OCI-LY1 (cell line): Measurements from ENCODE around the gene NUBPL.

Experiments
- H2AFZ ChIP-seq: fragments of 200-600 bp; sonication (generic), shearing (Covaris generic); 2 replicates; pipeline ENCODE4 v1.6.0; 2014; ENCODE audit warnings: antibody characterized with exemption, mild to moderate bottlenecking, low read length
- H3F3A ChIP-seq: fragments of 200-600 bp; sonication (generic), shearing (Covaris generic); 2 replicates; pipeline ENCODE4 v1.6.0; 2014; ENCODE audit warnings: mild to moderate bottlenecking, antibody characterized with exemption, low read length, moderate library complexity; ENCODE audit not compliant: insufficient read depth
- H3K27ac ChIP-seq: fragments of 200-600 bp; sonication (generic); 2 replicates; pipeline ENCODE4 v1.5.1; 2014; ENCODE audit warnings: low read length, mixed run types, mild to moderate bottlenecking, low read depth; ENCODE audit not compliant: poor library complexity, severe bottlenecking
- H3K27me3 ChIP-seq: fragments of 200-600 bp; sonication (generic); 2 replicates; pipeline ENCODE4 v1.6.0; 2014; ENCODE audit warnings: antibody characterized with exemption, mild to moderate bottlenecking, low read length, moderate library complexity; ENCODE audit not compliant: insufficient read depth
- H3K36me3 ChIP-seq: fragments of 200-600 bp; sonication (generic); 2 replicates; pipeline ENCODE4 v1.6.1; 2014; ENCODE audit warnings: mild to moderate bottlenecking, antibody characterized with exemption, low read length, moderate library complexity, mixed read lengths; ENCODE audit not compliant: insufficient read depth
- H3K4me1 ChIP-seq: fragments of 200-600 bp; sonication (generic); 2 replicates; pipeline ENCODE4 v1.5.1; 2014; ENCODE audit warnings: mild to moderate bottlenecking, low read length, moderate library complexity; ENCODE audit not compliant: insufficient read depth, severe bottlenecking
- H3K4me2 ChIP-seq: fragments of 200-600 bp; sonication (generic), shearing (Covaris generic); 2 replicates; pipeline ENCODE4 v1.6.1; 2014; ENCODE audit warnings: low read length
- H3K4me3 ChIP-seq: fragments of 200-600 bp; sonication (generic); 2 replicates; pipeline ENCODE4 v1.5.1; 2014; ENCODE audit warnings: low read length, low read depth, mild to moderate bottlenecking, mixed read lengths; ENCODE audit not compliant: poor library complexity, severe bottlenecking
- H3K79me2 ChIP-seq: fragments of 200-600 bp; shearing (Covaris generic); 2 replicates; pipeline ENCODE4 v1.6.1; 2016; ENCODE audit warnings: mixed run types, low read length, mixed read lengths; ENCODE audit not compliant: insufficient read depth
- H3K9ac ChIP-seq: fragments of 200-600 bp; sonication (generic), shearing (Covaris generic); 2 replicates; pipeline ENCODE4 v1.6.1; 2014; ENCODE audit warnings: mild to moderate bottlenecking, low read length, mixed read lengths
- H3K9me2 ChIP-seq: fragments of 200-600 bp; sonication (generic), shearing (Covaris generic); 2 replicates; pipeline ENCODE4 v1.6.1; 2014; ENCODE audit warnings: low read depth, mild to moderate bottlenecking, low read length, mixed read lengths
- H3K9me3 ChIP-seq: fragments of 200-600 bp; shearing (Covaris generic); 2 replicates; pipeline ENCODE4 v1.6.1; 2014; ENCODE audit warnings: low read length, mixed read lengths
- H4K20me1 ChIP-seq: fragments of 200-600 bp; sonication (generic), shearing (Covaris generic); 2 replicates; pipeline ENCODE4 v1.6.0; 2016; ENCODE audit warnings: mild to moderate bottlenecking, low read length; ENCODE audit not compliant: insufficient read depth
- CTCF ChIP-seq: fragments of 200-600 bp; sonication (generic), shearing (Covaris generic); IDR thresholded peaks from 2 replicates; pipeline ENCODE4 v1.5.1; 2017; ENCODE audit warnings: mild to moderate bottlenecking, antibody characterized with exemption, low read length, moderate library complexity, mixed read lengths
- EZH2 ChIP-seq: fragments of 200-600 bp; sonication (generic), shearing (Covaris generic); IDR thresholded peaks from 2 replicates; pipeline ENCODE4 v1.8.0; 2017; ENCODE audit warnings: borderline replicate concordance, mixed run types, mild to moderate bottlenecking, antibody characterized with exemption, low read length, moderate library complexity, mixed read lengths

The NUBPL gene

GRCh38 chr14:31777312-31777711, 216.1 kb downstream of the NUBPL start:
- H2AFZ ChIP-seq: no peak overlapping the region
- peaks cover 12% of the 10 kb centered on the region; the same call in 1 of the 2 replicates for H3K9me3 ChIP-seq
- no peak overlapping the region for H3K27ac ChIP-seq
- H3K79me2 ChIP-seq: no peaks in the 10 kb centered on the region
- H3F3A ChIP-seq: no peaks in the 10 kb centered on the region
- no peak overlapping the region for H3K4me3 ChIP-seq
- H4K20me1 ChIP-seq: no peaks in the 10 kb centered on the region
- no peak overlapping the region for H3K9ac ChIP-seq
- H3K4me2 ChIP-seq: no peak overlapping the region
- TF ChIP-seq EZH2 (no peak), CTCF (no peak)
- no peaks in the 10 kb centered on the region for H3K36me3 ChIP-seq
- H3K4me1 ChIP-seq: no peaks in the 10 kb centered on the region
- no peaks in the 10 kb centered on the region for H3K9me2 ChIP-seq
- H3K27me3 ChIP-seq: no peaks in the 10 kb centered on the region

- Histone ChIP-seq H4K20me1 (no peaks in the 10 kb centered on the region), H3K9me2 (no peaks in the 10 kb centered on the region), H3K27ac (no peak overlapping the region), H3K27me3 (no peaks in the 10 kb centered on the region), H3K79me2 (no peaks in the 10 kb centered on the region), H2AFZ (no peak overlapping the region), H3K4me1 (no peaks in the 10 kb centered on the region), H3K4me3 (no peak overlapping the region), H3K9me3 (peaks cover 12% of the 10 kb centered on the region; the same call in 1 of the 2 replicates), H3F3A (no peaks in the 10 kb centered on the region), H3K9ac (no peak overlapping the region), H3K4me2 (no peak overlapping the region), H3K36me3 (no peaks in the 10 kb centered on the region)
- no peak for TF ChIP-seq EZH2
- TF ChIP-seq CTCF: no peak
These were observed 220.4 kb downstream of the NUBPL start for GRCh38 chr14:31781578-31781977.

GRCh38 chr14:31785574-31785973, 224.4 kb downstream of the NUBPL start:
- TF ChIP-seq EZH2: no peak
- TF ChIP-seq CTCF: no peak
- Histone ChIP-seq H3K27ac (no peak overlapping the region), H2AFZ (no peak overlapping the region), H3K36me3 (no peaks in the 10 kb centered on the region), H3K9me3 (peaks cover 10% of the 10 kb centered on the region; the same call in 1 of the 2 replicates), H3K9me2 (no peaks in the 10 kb centered on the region), H3K4me3 (no peak overlapping the region), H3F3A (no peaks in the 10 kb centered on the region), H3K27me3 (no peaks in the 10 kb centered on the region), H3K9ac (no peak overlapping the region), H3K79me2 (no peaks in the 10 kb centered on the region), H3K4me1 (no peaks in the 10 kb centered on the region), H4K20me1 (no peaks in the 10 kb centered on the region), H3K4me2 (no peak overlapping the region)
